NCI-H1694 treated with DMSO at 0.1 percent for 48 hours (cell line): Measurements from ENCODE around the gene IL1RL2.

Source experiments
- DNase-seq: peaks from one replicate; lab custom pipeline; 2025; lab: John Stamatoyannopoulos, UW

Gene IL1RL2

GRCh38 chr2:102194609-102195268 lies 7.9 kb downstream of the IL1RL2 start:
- DNase-seq: no peak

- DNase-seq: no peak
Measured at GRCh38 chr2:102197389-102198137, 10.7 kb downstream of the IL1RL2 start.

GRCh38 chr2:102200539-102200938 lies 13.7 kb downstream of the IL1RL2 start:
- DNase-seq: no peak

- no peak for DNase-seq
Measured at GRCh38 chr2:102204638-102205037, 17.8 kb downstream of the IL1RL2 start.

- DNase-seq: no peak
Measured at GRCh38 chr2:102206666-102207341, 20.0 kb downstream of the IL1RL2 start.

- no peak for DNase-seq
Measured at GRCh38 chr2:102208774-102209173, 22.0 kb downstream of the IL1RL2 start.

- DNase-seq: no peak
Measured at GRCh38 chr2:102209474-102209873, 22.7 kb downstream of the IL1RL2 start.

GRCh38 chr2:102217032-102217431 lies 30.2 kb downstream of the IL1RL2 start:
- no peak for DNase-seq

GRCh38 chr2:102224824-102225739 lies 38.3 kb downstream of the IL1RL2 start:
- no peak for DNase-seq

GRCh38 chr2:102226171-102226570 lies 39.3 kb downstream of the IL1RL2 start:
- no peak for DNase-seq

- DNase-seq: no peak
Measured at GRCh38 chr2:102226612-102227391, 40.0 kb downstream of the IL1RL2 start.

- DNase-seq: no peak
Measured at GRCh38 chr2:102229141-102229769, 42.4 kb downstream of the IL1RL2 start.

- DNase-seq: no peak
Measured at GRCh38 chr2:102230410-102230909, 43.6 kb downstream of the IL1RL2 start.

GRCh38 chr2:102233132-102233884 lies 46.5 kb downstream of the IL1RL2 start:
- no peak for DNase-seq

GRCh38 chr2:102235042-102235473 lies 48.2 kb downstream of the IL1RL2 start:
- no peak for DNase-seq

- DNase-seq: no peak
Measured at GRCh38 chr2:102235491-102235890, 48.7 kb downstream of the IL1RL2 start.

GRCh38 chr2:102236132-102236531 lies 49.3 kb downstream of the IL1RL2 start:
- DNase-seq: no peak

GRCh38 chr2:102237176-102237575 lies 50.4 kb downstream of the IL1RL2 start:
- DNase-seq: no peak

GRCh38 chr2:102238039-102238756 lies 51.4 kb downstream of the IL1RL2 start:
- no peak for DNase-seq
